Measurements from ENCODE around the gene ARMC9.
"Not testable (repeated sequence)": the region's sequence is repeated elsewhere in the genome, so short reads cannot be mapped to it uniquely, and the experiment has no call there.

The ARMC9 gene

DNA sequence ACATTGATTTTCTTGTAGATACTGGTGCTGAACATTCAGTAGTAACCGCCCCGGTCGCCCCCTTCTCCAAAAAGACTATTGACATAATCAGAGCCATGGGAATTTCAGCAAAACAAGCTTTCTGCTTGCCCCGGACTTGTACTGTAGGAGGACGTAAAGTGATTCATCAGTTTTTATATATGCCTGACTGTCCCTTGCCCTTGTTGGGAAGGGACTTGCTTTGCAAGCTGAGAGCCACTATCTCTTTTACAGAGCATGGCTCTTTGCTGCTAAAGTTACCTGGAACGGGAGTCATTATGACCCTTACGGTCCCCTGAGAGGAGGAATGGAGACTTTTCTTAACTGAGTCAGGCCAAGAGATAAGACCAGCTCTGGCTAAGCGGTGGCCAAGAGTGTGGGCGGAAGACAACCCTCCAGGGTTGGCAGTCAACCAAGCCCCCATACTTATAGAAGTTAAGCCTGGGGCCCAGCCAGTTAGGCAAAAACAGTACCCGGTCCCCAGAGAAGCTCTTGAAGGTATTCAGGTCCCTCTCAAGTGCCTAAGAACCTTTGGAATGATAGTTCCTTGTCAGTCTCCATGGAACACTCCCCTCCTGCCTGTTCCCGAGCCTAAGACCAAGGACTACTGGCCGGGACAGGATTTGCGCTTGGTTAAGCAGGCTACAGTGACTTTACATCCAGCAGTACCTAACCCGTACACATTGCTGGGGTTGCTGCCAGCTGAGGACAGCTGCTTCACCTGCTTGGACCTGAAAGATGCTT lies 205.2 kb downstream of the ARMC9 start:
- DNase-seq, result not testable (repeated sequence)

GRCh38 chr2:231404183-231404578 lies 205.8 kb downstream of the ARMC9 start:
- DNase-seq, result not testable (repeated sequence)

DNA sequence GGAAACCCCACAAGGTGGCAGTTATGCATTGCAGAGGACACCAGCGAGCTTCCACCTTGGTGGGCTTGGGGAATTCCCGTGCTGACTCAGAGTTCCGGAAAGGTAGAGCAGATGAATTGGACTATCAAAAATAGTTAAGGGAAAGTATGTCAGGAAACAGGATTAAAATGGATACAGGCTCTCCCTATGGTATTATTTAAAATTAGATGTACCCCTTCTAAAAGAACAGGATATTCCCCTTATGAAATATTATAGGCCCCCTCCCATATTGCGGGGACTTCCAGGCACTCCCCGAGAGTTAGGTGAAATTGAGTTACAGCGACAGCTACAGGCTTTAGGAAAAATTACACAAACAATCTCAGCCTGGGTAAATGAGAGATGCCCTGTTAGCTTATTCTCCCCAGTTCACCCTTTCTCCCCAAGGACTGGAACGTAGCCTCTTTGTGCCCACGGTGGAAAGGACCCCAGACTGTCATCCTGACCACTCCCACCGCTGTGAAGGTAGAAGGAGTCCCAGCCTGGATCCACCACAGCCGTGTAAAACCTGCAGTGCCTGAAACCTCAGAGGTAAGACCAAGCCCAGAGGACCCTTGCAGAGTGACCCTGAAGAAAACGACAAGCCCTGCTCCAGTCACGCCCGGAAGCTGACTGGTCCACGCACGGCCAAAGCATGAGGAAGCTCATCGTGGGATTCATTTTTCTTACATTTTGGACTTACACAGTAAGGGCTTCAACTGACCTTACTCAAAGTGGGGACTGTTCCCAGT lies 207.4 kb downstream of the ARMC9 start:
- not testable (repeated sequence) for DNase-seq

GRCh38 chr2:231407686-231408085 lies 209.3 kb downstream of the ARMC9 start:
- not testable (repeated sequence) for DNase-seq

- not testable (repeated sequence) for DNase-seq
These were observed 209.9 kb downstream of the ARMC9 start for GRCh38 chr2:231408304-231408703.

DNA sequence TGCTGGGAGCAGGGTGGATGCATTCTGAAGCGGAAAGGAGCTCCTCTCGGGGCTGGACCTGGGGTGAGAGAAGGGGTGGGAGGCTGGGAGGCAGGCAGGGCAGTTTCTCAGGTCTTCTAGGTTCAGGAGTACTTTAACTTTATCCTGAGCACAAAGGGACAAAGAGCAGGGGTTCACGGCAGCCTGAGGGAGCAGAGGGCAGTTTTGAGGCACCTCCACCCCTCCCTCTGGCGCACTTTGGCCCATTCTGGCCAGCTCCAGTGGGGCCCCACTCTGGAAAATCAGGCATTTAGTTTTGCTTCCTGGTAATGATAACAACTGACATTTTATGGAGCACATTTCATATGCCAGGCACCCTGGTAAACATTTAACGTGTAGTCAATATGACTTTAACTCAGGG lies 211.3 kb downstream of the ARMC9 start:
- DNase-seq, result no peak

DNA sequence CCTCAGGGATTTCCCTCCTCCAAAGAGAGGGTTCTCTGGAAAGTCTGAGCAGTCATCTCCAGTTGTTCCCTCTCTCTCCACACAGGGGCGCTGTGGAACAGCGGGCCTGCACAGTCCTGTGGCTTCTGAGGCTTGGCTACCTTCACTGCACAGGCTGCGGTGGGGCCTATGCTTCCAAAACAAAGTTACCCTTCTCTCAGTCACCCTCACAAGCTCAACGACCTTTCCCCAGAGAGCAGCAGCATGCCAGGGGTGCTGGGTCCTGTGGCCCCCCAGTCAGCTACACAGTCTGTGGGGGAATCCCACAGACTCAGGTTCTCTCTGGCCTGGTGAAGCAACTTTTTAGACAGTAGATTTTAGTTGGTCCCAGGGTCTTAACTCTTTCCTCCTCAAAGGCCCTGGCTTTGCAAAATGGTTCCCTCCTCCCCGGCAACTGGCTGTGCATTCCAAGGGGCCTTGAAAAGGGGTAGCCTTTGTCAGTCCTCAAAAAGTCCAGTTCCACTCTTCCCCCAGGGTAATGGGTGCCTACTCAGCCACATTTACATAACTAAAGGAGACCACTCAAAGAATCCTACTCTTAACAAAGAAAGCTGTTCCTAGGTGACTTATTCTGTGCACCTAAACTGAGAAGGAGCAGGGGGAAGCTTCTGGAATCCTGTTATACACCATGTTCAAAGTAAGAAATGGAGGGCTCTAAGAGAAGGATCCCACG lies 212.0 kb downstream of the ARMC9 start:
- DNase-seq, result no peak

DNA sequence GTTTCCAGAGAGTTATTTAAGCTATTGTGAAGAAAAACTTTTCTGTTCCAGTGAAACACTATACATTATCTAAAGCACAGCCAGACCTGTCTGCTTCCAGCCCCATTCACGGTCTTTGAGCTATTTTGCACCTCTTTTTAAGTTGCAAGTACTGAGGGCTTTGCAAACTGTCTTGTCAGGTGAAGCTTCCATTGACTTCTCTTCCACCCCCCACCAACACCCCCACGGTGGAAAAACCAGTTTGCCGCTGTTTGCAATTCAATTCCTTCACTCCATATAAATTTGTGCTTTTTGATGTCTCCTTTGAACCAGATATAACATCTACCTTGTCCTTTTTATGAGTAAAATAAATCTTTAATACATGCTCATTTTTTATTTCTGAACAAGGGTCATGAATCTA lies 212.8 kb downstream of the ARMC9 start:
- no peak for DNase-seq

DNA sequence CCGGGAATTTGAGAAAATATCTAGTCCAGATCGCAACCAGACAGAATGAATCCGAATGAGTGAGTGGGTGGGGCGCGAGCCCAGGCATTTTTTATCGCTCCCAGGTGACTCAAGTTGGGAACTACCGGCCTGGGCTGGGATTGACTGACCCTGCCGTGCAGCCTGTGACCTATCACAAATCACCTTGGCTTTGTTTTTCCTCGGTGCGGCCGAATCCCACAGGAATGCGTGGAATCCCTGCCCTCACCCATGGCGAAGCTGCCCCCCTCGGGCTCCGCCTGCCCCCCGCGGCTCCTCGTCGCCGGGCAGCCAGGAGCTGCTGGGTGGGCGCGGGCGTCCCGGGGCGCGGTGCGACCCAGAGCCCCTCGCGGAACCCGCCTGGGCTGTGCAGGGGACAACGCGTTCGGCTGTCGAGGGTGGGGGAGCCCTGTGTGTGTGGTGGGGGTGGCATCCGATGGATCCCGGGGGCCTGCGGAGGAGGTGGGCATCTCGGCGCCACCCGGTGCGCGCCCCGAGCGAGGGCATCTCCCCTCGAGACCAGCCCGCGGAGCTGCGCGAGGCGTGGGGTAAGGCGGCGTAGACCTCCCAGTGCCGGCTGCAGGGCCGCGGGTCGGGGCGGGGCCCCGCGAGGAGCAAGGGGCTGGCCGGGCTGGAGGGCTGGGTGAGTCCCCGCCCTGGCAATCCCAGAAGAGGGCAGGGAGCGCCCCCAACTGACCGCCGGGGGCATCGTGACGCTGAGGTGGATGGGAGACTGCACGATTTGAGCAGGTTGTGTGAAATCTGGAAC lies 213.6 kb downstream of the ARMC9 start:
- peak; percentile 38 for DNase-seq

DNA sequence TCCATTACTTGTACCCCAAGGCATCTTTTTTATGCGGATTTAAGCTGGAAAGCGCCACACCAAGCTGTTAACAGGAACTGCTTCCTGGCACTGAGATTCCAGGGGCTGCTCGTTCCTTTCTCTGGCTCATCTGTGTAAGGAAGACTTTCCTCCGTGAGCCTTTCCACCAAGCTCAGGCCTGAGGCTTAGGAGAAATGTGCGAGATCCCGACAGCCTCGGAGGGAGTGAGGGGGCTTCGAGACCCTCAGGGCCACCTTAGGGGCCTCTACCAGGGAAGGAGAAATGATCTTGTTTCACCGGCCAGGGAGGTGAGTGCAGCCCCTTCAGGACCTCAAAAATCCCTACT lies 214.2 kb downstream of the ARMC9 start:
- no peak for DNase-seq

DNA sequence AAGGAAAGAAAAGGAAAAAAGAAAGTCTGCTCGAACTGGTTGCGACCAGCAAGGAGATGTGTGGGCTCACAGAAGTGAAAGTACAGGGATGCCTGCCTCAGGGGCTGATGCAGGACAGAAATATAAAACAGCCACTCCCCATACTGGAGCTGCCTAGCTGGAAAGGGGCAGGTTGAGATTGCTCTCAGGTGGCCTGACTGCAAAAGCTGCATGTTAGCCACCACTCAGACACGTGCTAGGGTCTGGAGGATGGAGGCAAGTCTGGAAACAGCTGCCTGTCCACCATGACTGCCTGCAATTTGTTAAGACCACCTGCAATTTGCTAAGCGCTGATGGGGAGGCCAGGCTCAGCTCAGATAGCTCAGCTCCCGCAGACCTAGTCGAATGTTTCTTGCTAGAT lies 215.0 kb downstream of the ARMC9 start:
- no peak for DNase-seq

DNA sequence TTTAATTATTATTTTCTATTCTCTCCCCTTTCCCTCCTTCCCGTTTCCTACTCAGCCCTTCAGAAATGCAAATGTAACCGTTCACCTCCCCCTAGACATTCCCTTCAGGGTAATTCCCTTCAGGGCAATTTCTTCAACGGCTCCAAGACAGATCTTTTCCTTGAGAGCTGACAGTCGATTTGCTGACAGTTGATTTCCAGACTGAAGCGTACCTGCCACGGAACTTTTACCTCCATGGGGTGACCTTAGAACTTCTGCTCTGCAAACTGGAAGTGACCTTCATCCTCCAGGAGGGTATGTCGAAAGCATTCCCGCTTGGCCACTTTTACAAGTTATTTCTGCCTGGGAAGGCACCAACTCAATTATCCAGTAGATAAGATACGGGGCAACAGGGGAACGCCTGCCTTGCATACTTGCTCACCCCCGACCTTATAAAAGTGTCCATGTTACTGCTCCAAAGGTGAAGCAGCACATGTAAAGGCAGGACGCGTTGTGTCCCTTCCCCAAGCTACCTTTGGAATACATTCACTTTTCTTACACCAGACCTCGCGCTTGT lies 215.6 kb downstream of the ARMC9 start:
- no peak for DNase-seq

DNA sequence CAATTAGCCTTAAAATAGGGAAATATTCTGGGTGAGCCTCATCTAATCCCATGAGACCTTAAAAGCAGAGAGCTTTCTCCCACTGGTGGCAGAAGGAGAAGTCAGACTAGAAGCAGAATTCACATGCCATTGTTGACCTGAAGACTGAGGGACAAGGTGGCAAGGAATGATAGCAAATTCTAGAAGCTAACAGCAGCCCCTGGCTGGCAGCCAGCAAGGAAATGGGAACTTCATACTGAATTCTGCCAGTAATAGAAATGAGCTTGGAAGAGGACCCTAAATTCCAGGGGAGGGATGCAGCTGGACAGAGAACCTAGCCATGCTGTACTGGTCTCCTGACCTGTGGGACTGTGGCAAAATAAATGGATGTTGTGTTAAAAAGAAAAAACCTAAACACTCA lies 216.6 kb downstream of the ARMC9 start:
- no peak for DNase-seq

- no peak for DNase-seq
These were observed 220.6 kb downstream of the ARMC9 start for GRCh38 chr2:231418820-231419640.

DNA sequence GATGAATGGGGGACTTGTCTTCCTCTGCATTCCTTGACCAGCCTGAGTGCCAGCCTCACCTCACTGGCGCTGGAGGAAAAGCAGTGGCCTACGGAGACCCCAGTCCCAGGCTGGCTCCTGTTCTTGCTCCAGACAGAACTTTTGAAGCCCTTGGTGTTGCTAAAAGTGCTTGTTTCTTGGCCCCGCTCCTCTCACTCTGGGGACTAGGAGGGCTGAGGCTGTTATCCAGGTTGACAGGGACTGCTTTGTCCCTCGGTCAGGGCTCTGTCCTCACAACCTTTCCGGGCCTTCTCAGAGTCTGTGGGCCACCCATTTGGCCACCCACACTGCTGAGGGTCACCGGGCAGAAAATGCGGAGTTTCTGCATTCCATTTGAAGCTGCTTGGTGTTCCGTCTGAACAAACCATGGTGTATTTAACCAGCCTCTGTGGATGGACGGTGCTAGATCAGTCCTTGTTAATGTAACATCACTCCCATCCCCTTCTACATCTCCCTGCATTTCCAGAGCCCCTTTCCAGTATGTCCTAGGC lies 222.7 kb downstream of the ARMC9 start:
- DNase-seq, result no peak

- no peak for DNase-seq
These were observed 223.6 kb downstream of the ARMC9 start for GRCh38 chr2:231422056-231422455.

GRCh38 chr2:231423176-231423575 lies 224.7 kb downstream of the ARMC9 start:
- DNase-seq, result no peak
